ENCODE results near the gene CARMIL1.

DNA sequence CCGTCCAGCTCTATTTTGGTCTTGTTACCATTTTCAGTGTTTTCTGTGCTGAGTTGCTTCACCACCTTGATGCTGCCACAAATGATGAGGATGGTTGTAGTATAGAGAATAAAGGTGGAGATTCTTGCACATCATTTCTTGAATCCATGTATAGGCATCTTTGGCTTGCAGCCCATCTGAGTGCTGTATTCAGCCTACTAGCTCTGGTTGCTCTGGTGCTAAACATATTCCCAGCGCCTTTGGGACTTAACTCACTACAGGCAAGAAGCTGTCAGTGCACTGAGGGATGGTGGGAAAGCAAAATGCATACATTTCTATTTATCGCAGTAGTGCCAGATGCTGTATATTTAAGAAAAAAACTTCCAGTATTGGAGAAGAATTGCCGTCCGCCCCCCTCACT is 86.0 kb downstream of the CARMIL1 start:
- TF ChIP-seq SP1 (IDR thresholded peaks at IDR 0.05) (no peak), HDGF (IDR thresholded peaks at IDR 0.05; ENCODE audit: borderline replicate concordance) (no peak), FOXM1 (IDR thresholded peaks at IDR 0.05; ENCODE audit: borderline replicate concordance) (no peak), FOXK2 (IDR thresholded peaks at IDR 0.05) (no peak)

All from HEK293T (cell line).